GM06990 (cell line): Measurements from ENCODE around the gene FOCAD.

Experiments used
- DNase-seq: peaks from one replicate; pipeline ENCODE4 v3.0.0-alpha.2; 2011; ENCODE audit not compliant: insufficient read length; ENCODE audit errors: extremely low read depth
- H3K27me3 ChIP-seq: replicated peaks from 2 replicates; pipeline ENCODE4 v1.6.0; 2011; ENCODE audit warnings: low read length; ENCODE audit not compliant: control insufficient read depth, insufficient read depth
- H3K36me3 ChIP-seq: 2 replicates; pipeline ENCODE4 v1.5.1; 2011; ENCODE audit warnings: low read length; ENCODE audit not compliant: control insufficient read depth, insufficient read depth
- H3K4me3 ChIP-seq: replicated peaks from 2 replicates; pipeline ENCODE4 v1.5.1; 2011; ENCODE audit warnings: low read depth, mild to moderate bottlenecking, control low read depth, low read length
- CTCF ChIP-seq: IDR thresholded peaks from 2 replicates; pipeline ENCODE4 v1.5.1; 2011; ENCODE audit warnings: low read length, control low read depth, mild to moderate bottlenecking, inconsistent platforms; ENCODE audit not compliant: insufficient read depth, poor library complexity, severe bottlenecking

Gene FOCAD

GRCh38 chr9:21016701-21017491, 332.8 kb downstream of the FOCAD start:
- H3K36me3 ChIP-seq = peaks cover 2% of the 10 kb centered on the region; the same call in 1 of the 2 replicates
- H3K4me3 ChIP-seq = no peak overlapping the region
- no peak for DNase-seq
- H3K27me3 ChIP-seq = no peaks in the 10 kb centered on the region
- no peak for TF ChIP-seq CTCF

- TF ChIP-seq CTCF = no peak
- no peak overlapping the region for H3K4me3 ChIP-seq
- H3K36me3 ChIP-seq = peaks cover 2% of the 10 kb centered on the region; the same call in 1 of the 2 replicates
- no peak for DNase-seq
- no peaks in the 10 kb centered on the region for H3K27me3 ChIP-seq
These were observed 334.1 kb downstream of the FOCAD start for GRCh38 chr9:21018177-21018576.

- Histone ChIP-seq H3K4me3 (no peak overlapping the region), H3K27me3 (no peaks in the 10 kb centered on the region), H3K36me3 (no peaks in the 10 kb centered on the region)
- DNase-seq = no peak
- TF ChIP-seq CTCF = no peak
These were observed 339.8 kb downstream of the FOCAD start for GRCh38 chr9:21023861-21024260.

GRCh38 chr9:21027295-21027694, 343.2 kb downstream of the FOCAD start:
- no peaks in the 10 kb centered on the region for H3K36me3 ChIP-seq
- TF ChIP-seq CTCF = no peak
- no peak for DNase-seq
- H3K4me3 ChIP-seq = no peak overlapping the region
- no peaks in the 10 kb centered on the region for H3K27me3 ChIP-seq

- no peaks in the 10 kb centered on the region for H3K36me3 ChIP-seq
- no peak for TF ChIP-seq CTCF
These were observed 344.4 kb downstream of the FOCAD start for GRCh38 chr9:21028466-21028865.

More at GRCh38 chr9:21028466-21028865, 344.4 kb downstream of the FOCAD start:
- H3K4me3 ChIP-seq = no peak overlapping the region
- no peaks in the 10 kb centered on the region for H3K27me3 ChIP-seq
- DNase-seq = no peak
